GDM1 (cell line): ENCODE data around the gene NEMF.
"Not testable (repeated sequence)": the region's sequence is repeated elsewhere in the genome, so short reads cannot be mapped to it uniquely, and the experiment has no call there.

Experiments
- DNase-seq: peaks from one replicate; lab custom pipeline; 2025; lab: John Stamatoyannopoulos, UW

The NEMF gene

DNA sequence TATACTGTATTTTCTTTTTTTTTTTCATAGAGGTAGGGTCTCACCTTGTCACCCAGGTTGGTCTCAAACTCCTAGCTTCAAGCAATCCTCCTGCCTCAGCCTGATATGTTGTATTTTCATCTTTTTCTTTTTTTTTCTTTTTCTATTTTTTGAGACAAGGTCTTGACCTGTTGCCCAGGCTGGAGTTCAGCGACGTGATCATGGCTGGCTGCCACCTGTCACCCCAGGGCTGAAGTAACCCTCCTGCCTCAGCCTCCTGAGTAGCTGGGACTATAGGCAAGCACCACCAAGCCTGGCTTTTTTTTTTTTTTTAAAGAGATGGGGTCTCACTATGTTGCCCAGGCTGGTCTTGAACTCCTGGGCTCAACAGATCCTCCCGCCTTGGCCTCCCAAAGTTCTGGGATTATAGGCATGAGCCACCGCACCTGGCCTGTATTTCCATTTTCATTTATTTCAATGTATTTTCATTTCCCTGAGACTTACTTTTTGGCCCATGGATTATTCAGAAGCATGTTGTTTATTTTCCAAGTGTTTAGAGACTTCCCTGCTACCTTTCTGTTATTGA, 24.1 kb upstream of the NEMF start:
- DNase-seq, result no peak

DNA sequence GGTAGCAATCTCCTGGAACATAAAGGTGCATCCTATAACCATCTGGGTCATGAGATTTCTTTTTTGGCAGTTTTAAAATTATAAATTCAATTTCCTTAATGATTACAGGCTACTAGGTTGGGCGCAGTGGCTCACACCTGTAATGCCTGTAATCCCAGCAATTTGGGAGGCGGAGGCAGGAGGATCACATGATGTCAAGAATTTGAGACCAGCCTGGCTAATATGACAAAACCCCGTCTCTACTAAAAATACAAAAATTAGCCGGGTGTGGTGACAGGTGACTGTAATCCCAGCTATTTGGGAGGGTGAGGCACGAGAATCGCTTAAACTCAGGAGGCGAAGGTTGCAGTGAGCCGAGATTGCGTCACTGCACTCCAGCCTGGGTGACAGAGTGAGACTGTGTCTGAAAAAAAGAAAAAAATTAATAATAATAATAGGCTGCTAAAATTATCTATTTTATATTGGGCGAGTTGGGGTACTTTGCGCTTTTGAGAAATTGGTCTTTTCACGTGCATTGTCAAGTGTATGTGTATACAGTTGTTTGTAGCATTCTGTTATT, 23.1 kb upstream of the NEMF start:
- DNase-seq, result no peak

DNA sequence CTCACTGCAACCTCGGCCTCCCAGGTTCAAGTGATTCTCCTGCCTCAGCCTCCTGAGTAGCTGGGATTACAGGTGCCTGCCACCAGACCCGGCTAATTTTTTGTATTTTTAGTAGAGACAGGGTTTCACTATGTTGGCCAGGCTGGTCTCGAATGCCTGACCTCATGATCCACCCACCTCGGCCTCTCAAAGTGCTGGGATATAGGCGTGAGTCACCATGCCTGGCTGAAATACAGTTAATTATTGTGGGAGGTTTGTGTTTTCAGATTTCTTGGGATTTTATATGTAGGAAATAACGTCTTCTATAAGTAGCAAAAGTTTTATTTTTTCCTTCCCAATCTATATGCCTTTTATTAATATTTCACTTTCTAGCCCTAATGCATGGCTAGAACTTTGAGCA, 21.0 kb upstream of the NEMF start:
- DNase-seq, result not testable (repeated sequence)

DNA sequence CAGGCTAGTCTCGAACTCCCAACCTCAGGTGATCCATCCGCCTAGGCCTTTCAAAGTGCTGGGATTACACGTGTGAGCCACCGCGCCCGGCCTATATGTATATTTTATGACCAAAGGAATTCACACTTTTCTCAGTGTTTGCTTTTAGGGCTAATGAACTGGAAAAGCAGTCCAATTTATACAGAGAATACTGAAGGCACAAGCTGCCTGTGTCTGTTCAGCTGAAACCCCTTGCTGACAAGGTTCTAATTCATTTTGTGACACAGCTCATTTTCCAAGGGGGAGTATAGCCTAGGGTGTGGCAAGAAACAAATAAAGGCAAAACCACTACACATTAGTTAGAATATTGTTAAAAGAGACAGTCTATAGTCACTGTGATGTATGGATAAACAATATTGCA, 18.3 kb upstream of the NEMF start:
- no peak for DNase-seq

DNA sequence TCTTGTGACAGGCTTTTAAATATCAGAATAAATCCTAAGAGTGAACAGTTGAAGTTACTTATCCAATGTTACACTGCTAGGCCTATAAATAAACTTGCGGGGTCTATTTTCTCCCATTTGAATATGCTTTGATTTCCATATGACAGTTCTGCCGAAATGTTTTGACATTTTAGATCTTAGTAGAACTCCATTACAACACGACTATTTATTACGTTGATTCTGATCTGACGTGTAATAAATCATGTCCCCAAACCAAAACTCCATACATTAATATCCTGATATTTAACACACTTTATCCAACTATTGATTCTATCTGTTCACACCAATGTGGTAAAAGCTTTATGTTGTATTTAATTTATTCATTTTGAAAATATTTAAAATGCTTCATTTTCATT, 16.1 kb upstream of the NEMF start:
- no peak for DNase-seq

DNA sequence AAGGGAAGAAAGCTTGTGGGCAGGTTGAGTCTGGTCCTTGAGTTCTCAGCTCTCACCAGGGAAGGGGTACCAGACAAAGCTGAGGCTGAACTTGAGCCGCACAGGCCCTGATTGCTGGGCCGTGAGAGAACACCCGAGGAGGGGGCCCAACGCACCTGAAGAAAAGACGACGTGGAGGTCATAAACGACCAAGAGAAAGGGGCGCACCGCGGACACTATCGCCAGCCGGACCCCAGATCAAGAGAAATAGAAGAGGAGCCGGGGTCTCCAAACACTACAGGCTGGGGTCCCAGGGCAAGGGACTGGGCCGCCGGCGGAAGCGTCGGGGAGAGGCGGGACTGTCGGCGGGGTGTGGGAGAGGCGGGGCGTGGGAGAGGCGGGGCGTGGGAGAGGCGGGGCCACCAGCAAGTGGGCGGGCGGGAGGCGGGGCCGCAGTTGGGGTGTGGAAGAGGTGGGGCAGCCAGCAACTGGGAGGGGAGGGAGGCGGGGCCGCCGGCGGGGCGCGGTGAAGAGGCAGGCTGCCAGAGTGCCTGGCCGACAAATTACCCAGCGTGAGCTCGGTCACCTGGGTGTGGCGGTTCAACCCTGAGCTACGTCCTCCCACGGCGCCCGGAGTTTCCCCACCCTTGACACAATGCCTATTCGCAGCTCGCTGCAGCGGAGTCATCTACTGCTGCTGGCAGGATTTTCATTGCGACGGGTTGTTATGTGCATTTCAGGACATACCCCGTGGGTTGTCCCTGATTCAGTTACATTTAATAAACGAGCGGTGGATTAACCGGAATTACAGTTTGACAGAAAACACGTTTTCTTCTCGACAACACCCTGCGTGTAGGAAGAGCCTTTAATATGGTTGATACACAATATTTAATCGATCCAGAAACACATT, 15.5 kb upstream of the NEMF start:
- peak; percentile 96 for DNase-seq

DNA sequence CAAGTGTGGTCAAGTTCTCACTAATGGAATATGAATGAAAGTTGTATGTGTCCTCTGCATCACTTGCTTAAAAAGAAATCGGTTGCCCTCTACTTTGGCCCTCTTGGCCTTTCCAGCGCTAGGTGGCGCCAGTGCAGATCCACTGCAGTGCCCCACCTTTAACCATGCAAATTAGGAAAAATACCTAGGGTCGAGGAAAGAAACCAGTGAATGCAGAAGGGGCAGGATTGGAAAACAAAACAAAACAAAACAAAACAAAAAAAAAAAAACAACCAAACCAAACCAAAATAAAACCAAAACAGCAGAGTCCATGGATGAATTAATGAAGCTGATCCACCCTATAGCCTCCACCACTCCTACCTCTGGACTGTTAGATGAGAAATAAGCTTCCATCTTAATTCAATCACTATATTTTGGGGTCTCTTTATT, 12.9 kb upstream of the NEMF start:
- DNase-seq, result peak; percentile 54

DNA sequence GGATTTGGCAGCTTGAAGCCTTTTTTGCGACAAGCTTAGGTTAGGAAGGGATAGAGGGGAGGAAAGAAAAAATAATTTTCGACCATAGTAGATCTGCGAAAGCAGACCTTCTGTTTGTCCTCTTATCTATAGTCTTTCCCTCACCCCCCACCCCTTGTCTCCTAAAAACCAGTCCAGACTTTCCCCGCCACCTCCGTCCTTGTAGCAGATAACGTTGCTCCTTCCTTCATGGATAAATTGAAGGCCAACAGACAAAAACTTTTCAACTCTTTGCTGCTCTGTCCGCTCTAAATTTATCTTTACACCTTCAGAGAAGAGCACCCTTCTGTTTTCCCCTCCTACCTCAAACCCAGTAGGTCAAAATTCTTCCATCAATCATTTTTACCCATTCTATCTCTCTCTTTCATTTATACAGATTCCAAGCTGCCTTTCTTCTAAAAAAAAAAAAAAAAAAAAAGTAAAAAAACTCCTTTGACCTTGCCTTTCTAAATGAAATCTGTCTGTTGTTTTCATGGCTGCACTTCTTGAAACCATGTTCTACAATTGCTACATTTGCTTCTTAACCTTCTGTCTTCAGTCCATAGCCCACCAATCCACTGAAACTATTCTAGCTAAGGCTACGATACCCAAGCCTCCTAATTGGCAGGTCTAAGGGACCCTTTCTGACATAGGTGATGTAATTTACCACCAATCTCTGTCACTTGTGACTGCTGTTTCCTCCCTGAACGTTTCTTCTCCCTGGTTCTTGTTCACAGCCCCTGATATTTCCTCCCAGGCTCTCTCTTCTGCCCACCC, 11.1 kb upstream of the NEMF start:
- DNase-seq, result no peak

DNA sequence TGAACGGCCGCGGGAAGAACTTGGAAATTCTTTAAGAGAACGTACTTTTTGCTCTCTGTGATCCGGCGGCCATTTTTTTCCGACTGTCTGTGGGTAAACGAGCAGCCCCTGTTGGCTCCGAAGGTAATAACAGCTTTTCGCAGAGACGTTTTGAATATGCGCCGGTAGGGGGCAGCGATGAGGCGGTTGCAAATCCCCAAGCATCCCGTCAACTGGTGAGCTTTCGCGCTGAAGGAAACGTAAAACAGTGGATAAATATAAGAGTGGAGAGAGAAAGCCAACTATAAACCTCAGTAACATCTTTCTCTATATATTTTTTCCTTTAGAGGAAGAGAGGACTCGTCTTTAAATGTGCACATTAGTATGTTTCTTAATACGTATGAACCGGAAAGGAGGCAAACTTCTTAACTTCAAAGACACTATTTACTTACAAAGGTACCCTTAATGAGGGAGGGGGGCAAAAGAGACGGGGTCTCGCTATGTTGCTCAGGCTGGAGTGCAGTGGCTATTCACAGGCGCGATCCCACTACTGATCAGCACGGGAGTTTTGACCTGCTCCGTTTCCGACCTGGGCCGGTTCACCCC, 9.6 kb upstream of the NEMF start:
- DNase-seq, result peak; percentile 75

DNA sequence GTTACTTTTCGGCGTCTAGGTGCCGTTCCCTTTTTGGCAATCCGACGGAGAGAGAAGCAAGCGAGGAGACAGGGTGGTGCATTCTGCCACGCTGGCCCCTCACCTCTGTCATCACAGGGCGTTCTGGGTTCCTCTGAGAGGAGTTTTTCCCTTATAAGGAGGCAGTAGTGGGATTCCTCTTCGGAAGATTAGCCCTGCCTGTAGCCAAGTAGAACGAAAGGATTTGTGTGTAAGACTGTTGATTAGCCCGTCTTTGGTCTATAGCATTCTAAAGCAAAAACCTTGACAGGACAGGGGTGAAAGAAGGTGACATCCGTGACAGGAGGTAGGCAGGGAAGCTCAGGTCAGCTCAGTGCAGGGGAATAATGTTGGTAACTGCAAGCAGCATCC, 9.1 kb upstream of the NEMF start:
- peak; percentile 73 for DNase-seq

DNA sequence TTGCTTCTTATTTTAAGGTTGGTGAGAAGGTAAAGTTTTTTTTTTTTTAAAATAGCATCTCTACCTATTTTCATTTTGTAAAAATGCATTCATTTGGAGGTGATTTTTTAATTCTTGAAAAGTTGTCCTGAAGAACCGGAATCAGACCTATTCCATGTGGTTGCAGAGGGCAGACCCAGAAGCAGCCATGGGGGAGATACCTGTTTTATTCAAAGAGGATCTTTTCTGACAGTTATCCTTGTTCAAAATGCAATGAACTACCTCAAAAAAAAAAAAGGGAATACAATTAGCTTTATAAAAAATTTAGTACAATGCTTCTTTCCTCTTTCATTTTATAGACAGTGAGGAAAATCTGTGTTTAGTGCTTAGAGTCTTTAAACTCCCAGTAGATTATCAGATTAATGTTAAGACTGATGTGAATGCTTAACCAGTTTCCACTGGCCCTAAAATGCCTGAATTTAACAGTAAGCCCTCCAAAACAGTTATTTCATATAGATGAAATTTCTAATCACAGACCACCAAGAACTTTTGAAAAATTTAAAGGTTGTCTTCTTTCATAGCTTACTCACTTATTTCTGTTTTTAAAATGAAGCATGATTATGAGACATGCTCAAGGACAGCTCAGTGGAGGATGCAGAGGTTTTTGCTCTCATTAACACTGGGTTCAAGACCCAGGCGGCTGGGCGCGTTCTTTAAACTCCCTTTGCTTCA, 8.6 kb upstream of the NEMF start:
- DNase-seq, result no peak

DNA sequence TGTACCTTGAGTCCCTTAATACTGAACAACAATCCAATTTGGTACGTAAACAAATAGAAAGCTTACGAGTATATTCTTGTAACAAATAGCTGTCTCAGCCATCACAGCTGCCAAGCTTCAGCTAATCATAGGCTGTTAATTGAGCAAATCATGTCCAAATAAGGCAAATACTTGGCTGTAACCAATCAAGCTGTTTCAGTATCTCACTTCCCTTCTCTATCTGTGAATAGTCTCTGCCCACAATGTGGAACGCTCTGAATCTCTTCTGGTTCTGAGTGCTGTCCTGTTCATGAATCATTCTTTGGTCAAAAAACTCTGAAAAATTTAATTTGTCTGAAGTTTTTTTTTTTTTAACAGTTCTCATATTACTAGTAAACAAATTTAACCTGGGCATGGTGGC, 5.8 kb upstream of the NEMF start:
- no peak for DNase-seq

DNA sequence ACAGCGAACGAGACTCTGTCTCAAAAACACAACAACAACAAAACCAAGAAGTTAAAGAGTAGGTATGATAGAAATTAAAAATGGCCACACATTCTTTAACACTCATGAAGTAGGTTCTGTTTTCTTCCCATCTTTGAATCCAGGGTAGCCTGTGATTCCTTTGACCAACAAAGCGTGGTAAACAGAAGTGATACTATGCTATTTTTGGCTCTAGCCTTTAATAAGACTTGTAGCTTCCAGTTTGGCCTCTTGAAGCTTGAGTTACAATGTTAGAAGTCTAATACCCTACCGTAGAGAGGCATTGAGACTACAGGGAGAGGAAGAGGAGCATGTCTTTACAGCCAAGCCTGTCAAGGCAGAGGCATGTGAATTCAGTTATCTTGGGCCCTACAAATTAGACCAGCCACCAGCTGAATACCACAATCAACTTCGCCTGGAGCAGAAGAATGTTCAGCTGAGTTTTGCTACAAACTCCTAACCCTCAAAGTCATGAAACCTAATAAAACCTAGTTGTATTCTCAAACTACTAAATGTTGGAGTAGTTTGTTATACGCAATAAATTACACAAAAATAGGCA, 4.9 kb upstream of the NEMF start:
- no peak for DNase-seq

DNA sequence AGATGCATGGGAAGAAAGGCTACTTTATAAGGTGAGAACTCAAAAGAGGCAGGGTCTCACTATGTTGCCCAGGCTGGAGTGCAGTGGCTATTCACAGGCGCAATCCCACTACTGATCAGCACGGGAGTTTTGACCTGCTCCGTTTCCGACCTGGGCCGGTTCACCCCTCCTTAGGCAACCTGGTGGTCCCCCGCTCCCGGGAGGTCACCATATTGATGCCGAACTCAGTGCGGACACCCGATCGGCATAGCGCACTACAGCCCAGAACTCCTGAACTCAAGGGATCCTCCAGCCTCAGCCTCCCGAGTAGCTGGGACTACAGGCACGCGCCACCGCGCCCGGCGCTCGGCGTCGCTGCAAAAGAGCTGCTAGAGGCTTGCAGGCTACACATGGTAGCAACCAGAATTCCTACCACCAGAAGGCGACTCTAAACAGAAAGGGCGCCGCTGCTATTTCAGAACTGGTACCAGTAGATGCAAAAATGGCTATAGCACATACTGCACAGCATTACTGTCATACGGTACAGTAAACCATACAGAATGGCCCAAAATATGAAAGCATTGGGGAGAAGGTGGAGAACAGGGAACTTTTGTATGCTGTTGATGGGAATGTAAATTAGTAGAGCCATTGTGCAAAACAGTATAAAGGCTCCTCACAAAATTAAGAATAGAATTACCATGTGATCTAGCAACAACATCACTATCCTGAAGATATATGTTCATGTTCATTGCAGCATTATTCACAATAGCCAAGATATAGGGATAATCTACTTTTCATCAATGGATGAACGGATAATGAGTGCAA, 1.2 kb upstream of the NEMF start:
- DNase-seq, result peak; percentile 73

DNA sequence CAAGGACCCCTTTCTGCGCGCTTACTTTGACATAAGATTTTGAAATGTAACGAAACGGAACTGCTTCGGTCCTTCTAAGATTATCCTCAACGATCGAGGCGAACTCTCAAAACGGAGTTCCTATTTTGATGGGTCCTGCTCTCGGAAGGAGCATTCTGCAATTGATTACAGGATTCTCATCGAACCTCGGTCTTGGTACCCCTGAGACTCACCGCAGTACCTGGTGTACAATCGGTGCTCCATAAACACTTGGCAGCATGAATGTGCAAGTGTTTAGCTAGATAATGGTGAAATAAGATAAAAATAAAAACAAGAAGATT, 530 bp upstream of the NEMF start:
- DNase-seq, result no peak

DNA sequence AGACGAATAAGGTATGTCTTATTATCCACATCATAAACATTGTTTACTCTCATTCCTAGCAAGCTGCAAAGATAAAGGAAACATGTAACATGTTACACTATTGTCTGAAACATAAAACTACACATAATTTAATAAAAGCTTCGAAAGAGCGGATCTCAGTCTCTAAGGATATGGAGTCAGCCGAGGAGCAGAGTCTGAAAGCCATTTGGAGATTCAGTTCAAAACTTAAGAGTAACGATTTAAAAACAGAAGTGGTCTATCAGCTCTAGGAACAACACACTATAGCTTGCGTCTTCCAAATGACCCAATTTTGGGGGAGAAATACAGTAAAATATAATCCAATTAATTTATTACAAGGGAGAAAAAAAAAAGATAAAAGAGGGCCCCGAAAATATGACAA, 775 bp downstream of the NEMF start:
- DNase-seq, result no peak

DNA sequence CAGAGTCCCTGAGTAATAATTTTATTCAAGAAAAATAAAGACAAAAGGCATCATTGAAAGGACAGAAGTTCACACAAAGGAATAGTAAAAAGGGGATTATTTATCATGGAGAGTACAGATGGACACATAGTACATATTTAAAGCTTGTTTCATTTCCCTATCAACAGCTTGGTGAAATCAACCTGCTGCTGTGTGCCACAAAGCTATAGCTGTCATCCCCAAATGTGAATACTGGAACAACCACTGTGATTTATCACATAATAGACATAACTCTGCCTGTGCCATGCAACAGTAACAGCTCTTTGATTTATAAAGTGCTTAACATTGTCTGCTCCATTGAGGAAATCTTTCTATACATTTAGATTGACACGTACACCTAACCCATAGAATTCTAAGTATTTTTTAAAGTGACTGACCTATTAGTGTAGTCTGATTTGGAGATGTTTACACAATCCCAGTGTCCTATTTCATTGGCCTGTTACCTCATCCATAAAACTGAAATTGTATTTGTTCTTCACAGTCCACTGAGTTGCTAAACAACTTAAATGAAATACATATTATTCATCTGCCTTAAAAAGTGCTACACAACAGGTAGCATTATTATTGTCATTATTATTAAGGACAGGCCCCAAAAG, 3.3 kb downstream of the NEMF start:
- no peak for DNase-seq

DNA sequence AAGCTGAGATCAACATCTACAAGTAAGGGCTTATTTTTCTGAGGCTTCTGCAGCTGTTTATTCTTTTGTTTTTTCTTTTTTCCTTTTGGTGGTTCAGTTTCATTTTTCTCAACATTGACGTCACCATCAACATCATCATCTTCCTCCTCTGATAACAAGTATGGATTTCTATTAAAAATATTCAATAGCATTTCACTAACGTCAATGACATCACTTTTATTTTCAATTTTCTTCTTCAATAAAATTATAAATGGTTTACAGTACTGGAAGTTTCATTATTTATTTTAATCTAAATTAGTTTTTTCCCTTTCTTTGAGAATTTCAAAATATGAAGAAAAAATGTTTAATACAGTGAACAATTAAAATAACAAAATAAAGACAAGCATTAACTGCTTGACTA, 23.9 kb downstream of the NEMF start:
- DNase-seq, result no peak

DNA sequence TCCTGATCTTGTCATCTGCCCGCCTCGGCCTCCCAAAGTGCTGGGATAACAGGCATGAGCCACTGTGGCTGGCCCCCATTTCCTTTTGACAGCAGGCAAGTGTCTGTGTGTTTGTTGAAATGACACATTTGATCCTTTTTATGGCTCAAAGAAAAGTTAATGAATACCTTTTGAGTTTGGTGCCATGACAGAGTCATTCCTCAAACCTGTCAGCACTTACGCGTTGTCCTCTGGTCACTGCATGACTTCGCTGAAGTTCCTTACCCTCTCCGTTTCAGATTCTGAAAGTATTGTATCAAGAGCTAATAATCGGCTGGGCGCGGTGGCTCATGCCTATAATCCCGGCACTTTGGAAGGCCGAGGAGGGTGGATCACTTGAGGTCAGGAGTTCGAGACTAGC, 32.4 kb downstream of the NEMF start:
- no peak for DNase-seq

DNA sequence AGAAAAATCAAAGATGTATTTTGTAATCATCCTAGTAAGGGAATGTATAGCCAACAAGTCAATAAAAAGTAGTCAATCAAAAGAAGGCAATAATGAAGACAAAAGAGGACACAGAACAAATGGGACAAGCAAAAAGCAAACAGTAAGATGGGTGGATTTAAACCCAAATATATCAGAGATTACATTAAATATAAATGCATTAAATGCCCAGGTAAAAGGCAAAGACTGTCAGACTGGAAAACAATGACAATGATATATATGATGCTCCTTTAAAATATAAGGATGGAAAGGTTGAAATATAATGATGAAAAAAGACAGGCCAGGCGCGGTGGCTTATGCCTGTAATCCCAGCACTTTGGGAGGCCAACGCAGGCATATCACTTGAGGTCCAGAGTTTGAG, 35.7 kb downstream of the NEMF start:
- DNase-seq, result no peak
